Neural progenitor cell (in vitro differentiated cells): Measurements from ENCODE around the gene GAS6.

Experiments used
- CTCF ChIP-seq: fragments of 200-600 bp; sonication (generic); IDR thresholded peaks from 2 replicates; pipeline ENCODE4 v1.5.1; 2017; ENCODE audit warnings: antibody characterized with exemption, mild to moderate bottlenecking
- EZH2 ChIP-seq: fragments of 200-600 bp; sonication (generic); IDR thresholded peaks from 2 replicates; pipeline ENCODE4 v1.6.1; 2017; ENCODE audit warnings: antibody characterized with exemption, mild to moderate bottlenecking, moderate library complexity
- EZH2phosphoT487 ChIP-seq: fragments of 200-600 bp; sonication (generic); IDR thresholded peaks from 2 replicates; pipeline ENCODE4 v1.6.1; 2017; ENCODE audit warnings: antibody characterized with exemption

GRCh38 chr13:113817860-113818691, 45.8 kb downstream of the GAS6 start:
- TF ChIP-seq EZH2 (no peak), CTCF (no peak), EZH2phosphoT487 (no peak)
